Measurements from ENCODE around the gene MET. TPM values are rescaled to one million over a fixed set of nuclear protein-coding genes. Genes with fewer than 3 reads are reported as not detected.

The MET gene
- polyA plus RNA-seq, 1 donor from 2014 or later = not detected

GRCh38 chr7:116810267-116811116, 138.5 kb downstream of the MET start:
- no peaks in the 10 kb centered on the region for H3K79me2 ChIP-seq (replicated peaks; ENCODE audit: insufficient read depth, low read length)
- no peak overlapping the region for H3K4me3 ChIP-seq (ENCODE audit: low read length)
- no peak overlapping the region for H3K27ac ChIP-seq (ENCODE audit: low read length)
- H2AFZ ChIP-seq (ENCODE audit: low read depth, low read length) = no peak overlapping the region
- H4K20me1 ChIP-seq (ENCODE audit: insufficient read depth) = no peaks in the 10 kb centered on the region
- H3K27me3 ChIP-seq (ENCODE audit: insufficient read depth, low read depth, low read length) = no peaks in the 10 kb centered on the region
- no peaks in the 10 kb centered on the region for H3K36me3 ChIP-seq (ENCODE audit: insufficient read depth, low read length)
- TF ChIP-seq REST (IDR thresholded peaks at IDR 0.05; ENCODE audit: borderline replicate concordance) (no peak), TAF1 (IDR thresholded peaks at IDR 0.05; ENCODE audit: low read depth) (no peak), CTCF (IDR thresholded peaks at IDR 0.05; ENCODE audit: poor library complexity, severe bottlenecking) (no peak)
- H3K9ac ChIP-seq (ENCODE audit: low read length) = no peak overlapping the region
- H3K9me2 ChIP-seq (ENCODE audit: insufficient read depth, low read length) = no peaks in the 10 kb centered on the region
- no peak overlapping the region for H3K4me2 ChIP-seq (ENCODE audit: low read length)
- no peaks in the 10 kb centered on the region for H3K9me3 ChIP-seq (ENCODE audit: low read length)
- no peaks in the 10 kb centered on the region for H3F3A ChIP-seq (ENCODE audit: insufficient read depth, low read length, poor library complexity, severe bottlenecking)

GRCh38 chr7:116811768-116812167, 139.8 kb downstream of the MET start:
- Histone ChIP-seq H3K9me2 (ENCODE audit: insufficient read depth, low read length) (no peaks in the 10 kb centered on the region), H3K9me3 (ENCODE audit: low read length) (no peaks in the 10 kb centered on the region), H3K27me3 (ENCODE audit: insufficient read depth, low read depth, low read length) (no peaks in the 10 kb centered on the region), H4K20me1 (ENCODE audit: insufficient read depth) (no peaks in the 10 kb centered on the region), H3K4me3 (ENCODE audit: low read length) (no peak overlapping the region), H2AFZ (ENCODE audit: low read depth, low read length) (no peak overlapping the region), H3K36me3 (ENCODE audit: insufficient read depth, low read length) (no peaks in the 10 kb centered on the region), H3K4me2 (ENCODE audit: low read length) (no peak overlapping the region), H3K9ac (ENCODE audit: low read length) (no peak overlapping the region), H3K79me2 (replicated peaks; ENCODE audit: insufficient read depth, low read length) (no peaks in the 10 kb centered on the region), H3K27ac (ENCODE audit: low read length) (no peak overlapping the region), H3F3A (ENCODE audit: insufficient read depth, low read length, poor library complexity, severe bottlenecking) (no peaks in the 10 kb centered on the region)
- TF ChIP-seq SMC3 (conservative IDR thresholded peaks at IDR 0.05; ENCODE audit: poor library complexity) = no peak
- TF ChIP-seq EZH2 (IDR thresholded peaks at IDR 0.05; ENCODE audit: borderline replicate concordance, insufficient read depth, low read length, poor library complexity, severe bottlenecking) = no peak
- no peak for TF ChIP-seq POLR2AphosphoS5 (IDR thresholded peaks at IDR 0.05)
- no peak for TF ChIP-seq MXI1 (conservative IDR thresholded peaks at IDR 0.05; ENCODE audit: poor library complexity, severe bottlenecking)
- no peak for TF ChIP-seq RAD21 (conservative IDR thresholded peaks at IDR 0.05)
- TF ChIP-seq REST (IDR thresholded peaks at IDR 0.05; ENCODE audit: borderline replicate concordance) = no peak
- no peak for TF ChIP-seq EP300 (conservative IDR thresholded peaks at IDR 0.05; ENCODE audit: poor library complexity, severe bottlenecking)
- TF ChIP-seq TAF1 (IDR thresholded peaks at IDR 0.05; ENCODE audit: low read depth) = no peak
- TF ChIP-seq CTCF (IDR thresholded peaks at IDR 0.05; ENCODE audit: poor library complexity, severe bottlenecking) = no peak
